Cardiac muscle cell (in vitro differentiated cells and primary cell): ENCODE results near the gene HBG2. TPM values are rescaled to one million over a fixed set of nuclear protein-coding genes. Genes with fewer than 3 reads are reported as not detected.
A peak's percentile ranks its signal among the peaks of the same experiment; 100 is the strongest.

Source experiments
- DNase-seq, 2 donors: peaks; one replicate each; pipeline versions ENCODE4 v3.0.0 to v3.0.0-alpha.2; 2010 to 2017; ENCODE audit warnings: low read depth in 1 of 2, low spot score in 1 of 2
- H3K27ac ChIP-seq: fragments of 200-600 bp; sonication (generic); 2 replicates; pipeline ENCODE4 v1.5.1; 2016
- H3K27me3 ChIP-seq: fragments of 200-600 bp; sonication (generic); 2 replicates; pipeline ENCODE4 v1.6.0; 2016; ENCODE audit warnings: control low read depth
- H3K36me3 ChIP-seq: fragments of 200-600 bp; sonication (generic); 2 replicates; pipeline ENCODE4 v1.5.1; 2016; ENCODE audit warnings: control low read depth
- H3K4me1 ChIP-seq: fragments of 200-600 bp; sonication (generic); 2 replicates; pipeline ENCODE4 v1.8.1; 2017; ENCODE audit warnings: low read depth, mild to moderate bottlenecking, mixed run types
- H3K4me3 ChIP-seq: fragments of 200-600 bp; sonication (generic); 2 replicates; pipeline ENCODE4 v1.5.1; 2016; ENCODE audit warnings: mild to moderate bottlenecking
- H3K9me3 ChIP-seq: fragments of 200-600 bp; sonication (generic); 2 replicates; pipeline ENCODE4 v1.5.1; 2017; ENCODE audit warnings: low read depth, mild to moderate bottlenecking, control low read depth
- CTCF ChIP-seq: IDR thresholded peaks from 2 replicates; pipeline ENCODE4 v1.5.1; 2012; ENCODE audit warnings: low read depth, mild to moderate bottlenecking, low read length
- polyA plus RNA-seq: library from polyadenylated mRNA; unstranded; fragments of >200 nt; fragmentation: Nextera tagmentation; extraction: Ambion mirVana; gene quantifications from 2 replicates; pipeline ENCODE4 v1.2.1, GENCODE V29; 2016
- total RNA-seq: library from RNA; depleted of rRNA; stranded (reverse); fragments of >200 nt; gene quantifications from 2 replicates; pipeline ENCODE4 v1.2.3, GENCODE V29; 2016

The HBG2 gene
- total and polyA plus RNA-seq, 2 experiments from 2014 or later, result not detected

- Histone ChIP-seq H3K36me3 (no peaks in the 10 kb centered on the region), H3K27me3 (no peaks in the 10 kb centered on the region), H3K4me1 (no peaks in the 10 kb centered on the region), H3K9me3 (no peaks in the 10 kb centered on the region), H3K27ac (no peak overlapping the region), H3K4me3 (no peak overlapping the region)
- TF ChIP-seq CTCF, result no peak
- DNase-seq, result no peak
Measured at GRCh38 chr11:5279471-5280090, 25.0 kb upstream of the HBG2 start.

- no peaks in the 10 kb centered on the region for H3K27me3 ChIP-seq
- H3K4me3 ChIP-seq, result no peak overlapping the region
- no peaks in the 10 kb centered on the region for H3K9me3 ChIP-seq
- H3K4me1 ChIP-seq, result no peaks in the 10 kb centered on the region
- H3K27ac ChIP-seq, result no peak overlapping the region
- H3K36me3 ChIP-seq, result no peaks in the 10 kb centered on the region
- DNase-seq, result no peak
- no peak for TF ChIP-seq CTCF
Measured at GRCh38 chr11:5277807-5278382, 23.3 kb upstream of the HBG2 start.

DNA sequence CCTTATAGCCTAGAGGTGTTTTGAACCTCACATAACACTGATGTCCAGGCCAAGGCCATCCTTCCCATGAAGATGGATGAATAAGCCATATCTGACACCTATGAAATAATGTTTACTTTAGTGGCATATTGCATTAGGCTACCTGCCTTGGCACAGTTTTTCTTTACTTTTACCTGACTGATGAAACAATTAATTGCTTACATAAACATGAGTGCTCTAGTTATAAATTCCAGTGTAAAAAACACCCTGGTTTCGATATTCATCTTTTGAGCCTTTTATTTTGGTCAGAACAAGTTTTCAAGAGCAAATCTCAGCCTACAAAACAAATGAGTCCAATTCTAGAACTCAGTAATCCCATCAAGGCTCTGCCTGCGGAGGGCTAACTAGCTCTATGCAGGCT is 22.1 kb upstream of the HBG2 start:
- Histone ChIP-seq H3K9me3 (no peaks in the 10 kb centered on the region), H3K27ac (no peak overlapping the region), H3K36me3 (no peaks in the 10 kb centered on the region), H3K4me1 (no peaks in the 10 kb centered on the region), H3K27me3 (no peaks in the 10 kb centered on the region), H3K4me3 (no peak overlapping the region)
- no peak for TF ChIP-seq CTCF
- DNase-seq, result no peak

GRCh38 chr11:5275369-5276110 is 21.0 kb upstream of the HBG2 start:
- no peaks in the 10 kb centered on the region for H3K4me1 ChIP-seq
- peak; percentile 9 to 42 for DNase-seq

DNA sequence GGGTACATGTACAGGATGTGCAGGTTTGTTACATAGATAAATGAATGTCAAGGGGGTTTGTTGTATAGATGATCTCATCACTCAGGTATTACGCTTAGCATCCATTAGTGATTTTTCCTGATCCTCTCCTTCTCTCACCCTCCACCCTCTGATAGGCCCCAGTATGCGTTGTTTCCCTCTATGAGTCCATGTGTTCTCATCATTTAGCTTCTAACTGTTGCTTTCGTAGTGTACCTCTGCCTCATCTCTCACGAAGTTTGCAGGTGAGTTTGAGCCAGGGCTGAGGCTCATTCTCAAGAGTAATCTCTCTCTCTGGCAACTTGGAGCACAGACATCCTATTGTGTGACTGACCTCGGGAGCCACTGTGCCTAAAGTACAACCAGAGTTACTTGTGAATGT is 19.8 kb upstream of the HBG2 start:
- H3K4me1 ChIP-seq, result no peaks in the 10 kb centered on the region
- no peaks in the 10 kb centered on the region for H3K27me3 ChIP-seq
- no peak overlapping the region for H3K27ac ChIP-seq
- TF ChIP-seq CTCF, result no peak
- no peak overlapping the region for H3K4me3 ChIP-seq
- H3K36me3 ChIP-seq, result no peaks in the 10 kb centered on the region
- DNase-seq, result no peak
- H3K9me3 ChIP-seq, result no peaks in the 10 kb centered on the region

More at GRCh38 chr11:5275369-5276110, 21.0 kb upstream of the HBG2 start:
- no peak for TF ChIP-seq CTCF
- Histone ChIP-seq H3K4me3 (no peak overlapping the region), H3K27ac (no peak overlapping the region), H3K36me3 (no peaks in the 10 kb centered on the region), H3K9me3 (no peaks in the 10 kb centered on the region), H3K27me3 (no peaks in the 10 kb centered on the region)
